OCI-M1 (cell line): ENCODE data around the gene ANKRD62.
"Not testable (repeated sequence)": the region's sequence is repeated elsewhere in the genome, so short reads cannot be mapped to it uniquely, and the experiment has no call there.

ENCODE experiments used
- DNase-seq: peaks from one replicate; lab custom pipeline; 2025; lab: John Stamatoyannopoulos, UW

Gene ANKRD62

GRCh38 chr18:12066910-12067511 lies 26.6 kb upstream of the ANKRD62 start:
- no peak for DNase-seq

GRCh38 chr18:12067671-12068070 lies 26.0 kb upstream of the ANKRD62 start:
- no peak for DNase-seq

- DNase-seq: not testable (repeated sequence)
Measured at GRCh38 chr18:12068316-12068949, 25.2 kb upstream of the ANKRD62 start.

GRCh38 chr18:12068950-12069320 lies 24.7 kb upstream of the ANKRD62 start:
- no peak for DNase-seq

- not testable (repeated sequence) for DNase-seq
Measured at GRCh38 chr18:12071066-12071465, 22.6 kb upstream of the ANKRD62 start.

- DNase-seq: no peak
Measured at GRCh38 chr18:12072996-12073395, 20.6 kb upstream of the ANKRD62 start.

GRCh38 chr18:12074736-12075135 lies 18.9 kb upstream of the ANKRD62 start:
- DNase-seq: peak; percentile 13

GRCh38 chr18:12076424-12077140 lies 17.1 kb upstream of the ANKRD62 start:
- DNase-seq: no peak

- DNase-seq: not testable (repeated sequence)
Measured at GRCh38 chr18:12077994-12078393, 15.6 kb upstream of the ANKRD62 start.

GRCh38 chr18:12079491-12080237 lies 14.0 kb upstream of the ANKRD62 start:
- DNase-seq: no peak

GRCh38 chr18:12085136-12085535 lies 8.5 kb upstream of the ANKRD62 start:
- no peak for DNase-seq

GRCh38 chr18:12085786-12086185 lies 7.9 kb upstream of the ANKRD62 start:
- DNase-seq: no peak

GRCh38 chr18:12086249-12086648 lies 7.4 kb upstream of the ANKRD62 start:
- no peak for DNase-seq

GRCh38 chr18:12086677-12087470 lies 6.8 kb upstream of the ANKRD62 start:
- DNase-seq: no peak

GRCh38 chr18:12087471-12088025 lies 6.1 kb upstream of the ANKRD62 start:
- no peak for DNase-seq

GRCh38 chr18:12088096-12088495 lies 5.5 kb upstream of the ANKRD62 start:
- DNase-seq: no peak

GRCh38 chr18:12088731-12089375 lies 4.8 kb upstream of the ANKRD62 start:
- DNase-seq: no peak

GRCh38 chr18:12091538-12092141 lies 2.0 kb upstream of the ANKRD62 start:
- DNase-seq: no peak

- peak; percentile 55 for DNase-seq
Measured at GRCh38 chr18:12092398-12093229, 1.0 kb upstream of the ANKRD62 start.

GRCh38 chr18:12098374-12098773 lies 4.7 kb downstream of the ANKRD62 start:
- DNase-seq: no peak
